Stimulated activated CD4-positive, alpha-beta T cell treated with anti-CD3 and anti-CD28 coated beads, Interleukin-1b, Interleukin-23, amount 100 ng/mL, for 24 hours (primary cell): ENCODE results near the gene ICA1L.

Source experiments
- DNase-seq, 4 experiments: peaks; one replicate each; pipeline ENCODE4 v3.0.0-alpha.2; 2020; ENCODE audit warnings: low read depth in 4 of 4, low spot score in 1 of 4

The ICA1L gene

DNA sequence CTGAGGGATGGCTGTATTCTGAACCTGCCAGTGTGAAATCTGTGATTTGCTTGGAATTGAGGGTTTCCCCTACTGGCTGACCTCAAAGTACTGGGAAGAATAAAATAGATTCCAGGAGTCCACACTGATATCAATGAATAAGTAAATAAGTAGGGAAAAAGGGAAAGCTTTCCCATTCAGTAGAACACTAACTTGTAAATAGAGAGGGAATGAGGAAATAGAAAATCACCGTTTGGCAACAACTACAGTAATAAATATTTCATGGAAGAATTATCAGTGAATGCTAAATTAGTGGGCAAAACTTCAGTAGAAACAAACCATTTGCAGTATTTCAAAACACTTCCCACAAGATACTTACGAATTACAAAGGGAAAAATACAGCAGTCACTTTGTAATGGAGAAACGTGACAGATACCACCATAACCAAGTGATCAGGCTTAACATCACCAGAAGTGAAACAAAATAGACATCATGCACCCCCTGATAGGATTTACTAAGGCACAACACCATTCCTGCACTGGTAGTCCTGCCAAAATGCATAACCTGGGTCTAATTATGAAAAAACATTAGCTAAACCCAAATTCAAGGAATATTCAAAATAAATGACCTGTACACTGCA, 88.5 kb downstream of the ICA1L start:
- DNase-seq: no peak

DNA sequence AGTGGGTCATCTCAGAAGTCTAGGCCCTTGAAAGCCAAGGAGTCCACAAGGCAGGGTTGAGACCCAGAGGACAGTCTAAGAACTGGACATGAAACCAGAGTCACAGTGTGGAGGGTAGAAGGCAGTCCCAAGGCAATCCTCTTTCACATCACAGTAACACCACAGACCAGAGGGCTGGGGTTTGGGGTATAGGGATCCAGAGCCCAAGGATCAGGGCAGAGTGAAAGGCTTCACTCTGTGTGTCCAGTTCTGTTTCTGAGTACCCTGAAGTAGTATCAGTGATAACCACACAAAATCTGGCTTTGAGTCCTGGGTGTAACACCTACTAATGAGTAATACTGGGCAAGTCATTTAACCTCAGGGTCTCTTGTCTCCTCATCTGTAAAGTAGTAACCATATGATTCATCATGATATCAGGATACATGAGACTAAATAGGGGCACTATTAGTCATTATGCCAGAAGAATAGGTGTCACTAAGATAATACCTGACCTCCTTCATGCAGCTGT, 91.0 kb downstream of the ICA1L start:
- no peak for DNase-seq

DNA sequence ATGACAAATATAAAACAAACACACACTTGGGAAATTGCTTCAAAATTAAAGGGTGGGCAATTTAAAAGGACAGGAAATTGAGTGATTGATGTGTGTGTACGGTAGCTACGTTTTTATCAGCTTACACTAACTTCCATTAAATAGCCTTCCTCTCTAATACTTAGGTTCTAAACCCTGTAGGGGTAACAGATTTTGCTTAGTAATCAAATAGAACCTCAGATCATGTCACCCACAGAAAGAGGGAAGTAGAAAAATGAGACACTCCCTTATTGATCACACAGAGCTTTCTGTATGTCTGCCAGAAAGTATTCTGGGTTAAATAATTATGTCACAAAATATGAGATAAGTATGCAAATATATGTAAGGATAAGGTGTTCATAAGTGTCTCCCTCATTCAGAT, 93.3 kb downstream of the ICA1L start:
- no peak for DNase-seq

DNA sequence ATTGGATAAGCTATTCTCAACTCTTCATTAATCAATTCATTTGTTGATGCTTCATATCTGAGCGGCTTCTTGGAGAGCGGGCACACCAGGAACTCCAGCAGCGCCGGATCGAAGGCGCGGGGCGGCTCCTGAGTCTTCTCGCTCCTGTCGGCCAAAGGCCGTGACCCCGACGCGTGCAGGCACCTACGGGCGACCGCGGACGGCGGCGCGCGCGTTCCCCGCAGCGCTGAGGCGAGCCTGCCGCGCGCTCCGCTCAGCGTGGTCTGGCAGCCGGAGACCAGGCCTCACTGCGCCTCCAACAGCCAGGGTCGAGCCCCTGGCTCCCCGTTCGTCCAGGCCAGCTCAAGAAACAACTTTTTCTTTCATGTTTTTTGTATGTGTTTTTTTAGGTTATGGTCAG, 97.5 kb downstream of the ICA1L start:
- no peak for DNase-seq

DNA sequence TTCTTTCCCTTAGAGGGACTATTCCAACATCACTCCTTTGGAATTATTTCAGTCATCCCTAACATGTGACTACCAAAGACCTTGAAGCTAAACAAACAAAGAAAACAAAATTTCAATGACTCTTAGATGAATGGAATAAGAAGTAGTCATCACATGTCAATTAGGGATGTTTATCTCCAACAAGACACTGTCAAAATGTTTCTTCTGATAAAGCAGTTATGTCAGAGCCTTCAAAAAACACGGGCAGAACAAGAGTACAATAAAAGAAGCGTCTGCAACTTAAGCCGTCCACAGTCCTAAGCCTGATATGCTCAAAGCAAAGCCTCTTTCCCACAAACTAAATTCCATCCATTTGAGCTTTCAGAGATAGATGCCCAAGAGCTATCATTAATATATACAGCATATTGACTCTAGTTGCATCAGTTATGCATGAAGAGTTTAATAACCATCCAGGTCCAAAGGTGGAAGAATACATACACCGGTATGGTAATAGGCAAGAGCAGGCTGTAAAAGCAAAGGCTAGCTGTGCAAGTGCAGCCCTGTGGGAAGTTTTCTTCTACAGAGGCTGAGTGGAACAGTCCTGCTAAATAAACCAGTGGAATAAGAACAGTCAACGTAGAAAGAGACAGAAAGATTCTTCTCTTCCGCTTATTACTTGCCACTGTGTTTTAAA, 98.1 kb downstream of the ICA1L start:
- DNase-seq: no peak

DNA sequence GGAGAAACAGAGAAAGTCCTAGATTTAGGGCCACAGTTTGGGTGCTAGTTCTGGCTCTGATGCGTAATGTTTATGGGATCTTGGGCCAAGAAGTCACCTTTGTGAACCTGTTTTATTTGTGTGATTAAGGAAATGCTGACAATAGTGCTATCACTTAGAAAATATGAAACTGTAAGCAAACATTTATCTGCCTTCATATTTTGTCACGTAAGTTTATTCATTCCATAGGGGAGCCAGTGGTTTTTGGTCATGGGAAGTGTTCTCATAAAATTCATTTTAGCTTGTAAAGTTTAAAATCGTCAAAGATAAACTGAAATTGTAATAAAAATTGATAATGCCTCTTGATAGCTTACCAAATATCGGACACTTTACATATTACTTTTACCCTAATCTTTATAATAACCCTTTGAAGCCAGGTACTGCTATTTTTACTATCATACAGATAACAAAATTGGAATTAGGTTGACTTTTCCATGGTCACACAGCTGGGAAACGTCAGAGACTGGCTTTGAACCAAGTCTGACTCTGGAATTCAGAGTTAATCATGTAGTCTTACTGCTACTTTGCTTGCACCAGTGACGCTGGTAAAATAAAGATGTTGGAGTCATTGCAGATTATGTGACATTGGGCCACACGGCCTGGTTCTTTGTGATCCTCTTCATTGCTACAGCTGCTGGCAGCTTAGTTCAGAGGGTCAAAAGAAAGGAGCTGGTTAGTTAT, 99.7 kb downstream of the ICA1L start:
- no peak for DNase-seq

DNA sequence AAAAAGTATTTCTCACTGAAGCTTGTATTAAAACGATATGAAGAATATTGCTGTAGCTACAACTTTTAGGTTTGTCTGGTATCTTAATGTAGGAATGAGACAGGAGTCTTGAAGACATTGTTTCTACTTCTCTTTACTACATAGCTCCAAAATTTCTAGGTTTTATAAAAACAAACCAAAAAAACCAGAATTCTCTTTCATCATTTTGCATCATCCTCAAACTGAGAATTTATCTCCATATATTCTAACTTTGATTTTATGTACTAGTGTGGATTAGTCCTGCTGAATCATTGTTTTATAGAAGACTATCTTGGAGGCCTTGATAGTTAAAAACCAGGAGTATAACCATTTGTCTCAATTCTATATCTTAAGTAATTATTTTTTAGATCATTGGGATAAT, 100.2 kb downstream of the ICA1L start:
- no peak for DNase-seq

DNA sequence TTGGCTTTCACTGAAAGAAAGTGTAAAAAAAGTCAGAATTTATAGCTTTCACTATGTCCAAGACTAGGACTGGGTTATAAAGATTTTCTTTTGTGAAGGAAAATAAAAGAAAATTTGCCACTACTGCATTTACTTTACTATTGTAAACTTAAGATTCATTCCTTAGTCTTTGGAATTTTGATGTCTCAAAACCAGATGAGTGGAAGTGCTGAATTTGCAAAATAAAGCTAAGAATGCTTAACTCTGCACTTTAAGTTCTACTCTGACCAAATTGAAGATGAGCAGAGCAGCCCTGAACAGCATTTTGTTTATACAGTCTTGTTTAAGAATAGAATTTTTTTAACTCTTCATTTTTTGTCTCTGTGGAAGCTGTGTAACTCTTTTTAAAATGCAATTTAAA, 102.4 kb downstream of the ICA1L start:
- DNase-seq: no peak

DNA sequence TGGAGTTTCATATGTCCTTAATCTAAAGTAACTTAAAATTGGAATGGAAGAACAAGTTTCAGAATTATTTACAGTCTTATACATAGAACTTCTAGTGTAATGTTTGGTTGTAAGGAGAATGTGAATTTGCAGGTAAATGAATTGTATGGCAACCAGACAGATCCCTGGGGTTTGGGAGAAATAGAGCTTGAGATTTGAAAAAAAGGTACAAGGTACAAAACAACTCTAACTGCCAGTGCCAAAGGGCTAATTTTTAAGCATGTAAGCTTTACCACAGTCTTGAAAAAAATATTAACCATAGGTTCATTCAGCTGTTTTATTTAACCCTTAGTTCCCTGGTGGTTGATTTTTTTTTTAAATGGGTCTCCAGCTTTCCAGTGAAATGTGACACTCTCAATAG, 103.3 kb downstream of the ICA1L start:
- DNase-seq: no peak

DNA sequence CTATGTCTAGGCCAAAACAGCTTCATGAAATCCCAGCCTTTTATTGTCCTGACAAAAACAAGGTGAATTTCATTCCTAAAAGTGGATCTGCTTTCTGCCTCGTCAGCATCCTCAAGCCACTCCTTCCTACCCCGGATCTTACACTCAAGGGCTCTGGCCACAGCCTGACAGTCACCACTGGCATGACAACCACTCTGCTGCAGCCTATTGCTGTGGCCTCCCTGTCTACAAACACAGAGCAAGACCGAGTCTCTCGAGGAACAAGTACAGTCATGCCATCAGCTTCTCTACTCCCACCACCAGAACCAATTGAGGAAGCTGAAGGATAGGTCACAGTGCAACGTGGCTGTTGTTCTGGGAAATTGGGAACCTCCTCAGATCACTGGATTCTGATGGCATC, 106.1 kb downstream of the ICA1L start:
- no peak for DNase-seq

DNA sequence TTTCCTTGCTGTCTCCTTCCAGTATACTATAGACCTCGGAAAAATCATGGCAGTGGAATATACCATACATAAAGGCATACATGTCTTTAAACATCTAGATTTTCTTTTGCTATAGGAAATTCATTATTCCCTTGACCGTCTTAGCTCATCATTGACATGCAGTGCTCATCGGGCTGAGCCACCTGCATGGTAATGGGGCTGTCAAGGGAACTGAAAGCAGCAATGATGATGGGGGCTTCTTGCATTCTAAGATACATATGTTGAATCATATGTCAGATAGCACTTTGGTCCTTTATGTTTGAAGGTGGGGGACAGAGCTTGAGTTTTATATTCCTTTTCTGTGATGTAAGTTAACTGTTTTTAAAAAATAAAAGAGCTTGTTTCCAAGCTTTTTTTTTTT, 106.6 kb downstream of the ICA1L start:
- no peak for DNase-seq

DNA sequence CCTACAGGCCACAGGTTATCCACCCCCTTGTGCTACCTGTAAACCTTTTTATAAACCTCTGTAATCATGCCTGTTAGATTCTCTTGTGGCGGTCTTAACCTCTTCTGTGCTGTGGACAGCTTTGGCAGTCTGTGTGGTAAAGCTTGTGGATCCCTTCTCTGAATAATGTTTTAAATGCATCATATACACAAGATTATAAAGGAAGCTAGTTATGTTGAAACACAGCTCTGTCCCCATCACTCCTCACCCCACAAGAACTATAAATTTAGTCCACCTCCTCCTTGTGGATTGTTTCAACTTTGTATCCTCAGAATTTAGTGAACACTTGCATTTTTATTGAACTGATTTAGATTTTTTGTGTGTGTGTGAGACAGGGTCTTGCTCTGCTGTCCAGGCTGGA, 107.7 kb downstream of the ICA1L start:
- DNase-seq: no peak

DNA sequence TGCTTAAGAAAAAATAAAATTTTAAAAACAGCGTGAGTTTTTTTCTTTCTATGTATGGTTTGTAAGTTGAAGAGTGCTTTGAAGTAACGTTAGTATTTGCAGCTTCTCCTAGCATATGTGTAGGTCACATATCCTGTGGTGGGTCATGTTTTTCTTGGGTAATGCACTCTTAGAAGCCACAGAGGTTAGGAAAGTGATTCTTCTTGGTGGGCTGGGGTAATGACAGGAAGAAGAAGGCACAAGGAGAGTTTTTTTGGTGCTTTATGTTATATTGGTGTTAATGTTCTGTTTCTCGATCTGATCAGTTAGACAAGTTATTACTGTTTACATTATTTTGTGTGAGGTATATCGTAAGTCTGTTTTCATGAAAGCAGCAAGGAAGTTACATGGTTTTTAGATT, 109.0 kb downstream of the ICA1L start:
- no peak for DNase-seq

DNA sequence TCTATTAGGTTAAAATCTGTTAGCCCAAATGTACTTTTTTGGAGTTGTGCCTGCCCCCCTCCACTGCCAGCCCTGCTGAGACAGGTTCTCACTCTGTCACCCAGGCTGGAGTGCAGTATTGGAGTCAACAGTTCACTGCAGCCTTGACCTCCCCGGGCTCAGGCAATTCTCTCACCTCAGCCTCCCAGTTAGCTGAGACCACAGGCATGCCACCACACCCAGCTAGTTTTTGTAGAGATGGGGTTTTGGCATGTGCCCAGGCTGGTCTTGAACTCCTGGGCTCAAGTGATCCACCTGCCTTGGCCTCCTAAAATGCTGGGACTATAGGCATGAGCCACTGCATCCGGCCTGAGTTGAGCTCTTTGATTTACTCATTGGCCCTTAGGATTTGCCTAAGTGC, 110.7 kb downstream of the ICA1L start:
- no peak for DNase-seq

DNA sequence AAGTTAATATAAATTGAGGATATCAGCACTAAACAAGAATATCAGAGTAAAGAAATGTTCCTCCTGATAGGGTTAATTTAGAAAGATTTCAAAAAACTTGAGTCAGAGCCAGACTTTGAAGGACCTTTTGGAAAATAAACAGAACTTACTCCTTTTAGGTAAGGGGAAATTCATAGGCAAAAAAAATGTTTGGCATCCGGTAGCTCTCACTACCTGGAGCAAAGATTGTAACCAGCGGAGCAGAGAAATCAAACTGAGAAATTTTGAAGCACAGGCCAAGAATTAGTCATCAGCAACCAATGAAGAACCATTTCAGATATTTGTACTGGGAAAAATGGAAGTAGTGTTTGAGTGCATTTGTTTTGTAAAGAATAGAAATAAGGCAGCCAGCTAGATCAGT, 113.0 kb downstream of the ICA1L start:
- DNase-seq: no peak

DNA sequence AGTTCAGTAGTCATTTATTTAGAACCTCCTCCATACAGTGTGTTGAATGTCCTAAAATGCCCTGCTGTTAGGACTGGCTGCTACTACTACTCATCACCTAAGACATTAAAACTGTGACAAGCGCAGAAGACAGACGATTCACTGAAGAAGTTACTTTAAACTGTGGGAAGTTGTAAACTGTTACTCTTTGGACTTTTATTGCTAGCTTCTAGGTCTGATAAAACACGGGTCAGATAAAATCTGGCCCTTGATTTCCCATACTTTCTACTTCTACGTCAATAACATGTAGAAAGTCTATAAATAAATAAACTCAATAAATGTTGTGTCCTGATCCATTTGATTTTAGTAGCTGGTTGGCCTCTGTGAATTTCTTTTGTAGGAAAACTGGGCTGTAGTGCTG, 113.4 kb downstream of the ICA1L start:
- DNase-seq: no peak

DNA sequence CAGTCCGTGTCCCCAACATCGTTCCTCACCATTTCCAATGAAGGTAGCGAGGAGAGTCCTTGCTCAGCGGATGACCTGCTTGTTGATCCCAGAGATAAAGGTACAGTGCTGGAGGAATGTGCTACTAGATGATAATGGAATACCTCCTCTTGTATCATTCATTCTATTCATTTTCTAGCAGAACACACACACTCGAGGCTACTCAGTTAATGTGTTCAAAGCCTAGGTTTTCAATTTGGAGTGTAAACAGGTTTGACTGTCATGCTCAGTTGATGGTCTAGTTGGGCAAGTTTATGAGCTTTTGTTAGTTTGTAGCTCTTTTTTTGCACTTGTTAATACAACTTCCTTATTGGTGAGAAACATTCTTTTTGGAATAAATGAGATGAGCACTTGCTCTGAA, 114.2 kb downstream of the ICA1L start:
- DNase-seq: no peak

DNA sequence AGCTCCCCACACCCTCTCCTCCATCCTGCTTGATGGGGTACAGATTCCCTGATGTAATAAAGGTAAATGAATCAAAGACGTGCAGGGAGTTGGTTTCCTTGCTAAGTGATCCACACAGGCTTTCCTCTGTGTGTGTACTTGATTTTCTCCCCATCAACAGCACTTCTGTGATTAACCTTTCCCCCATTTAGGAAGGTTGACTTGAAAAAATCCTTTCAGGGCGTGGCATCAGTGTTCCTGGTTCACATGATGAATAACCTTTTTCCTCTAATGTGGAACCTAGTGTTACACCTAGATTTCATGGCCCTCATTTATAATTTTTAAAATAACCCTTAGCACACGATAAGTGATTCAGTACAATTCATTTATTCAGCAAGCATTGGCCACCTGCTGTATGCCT, 115.0 kb downstream of the ICA1L start:
- no peak for DNase-seq

DNA sequence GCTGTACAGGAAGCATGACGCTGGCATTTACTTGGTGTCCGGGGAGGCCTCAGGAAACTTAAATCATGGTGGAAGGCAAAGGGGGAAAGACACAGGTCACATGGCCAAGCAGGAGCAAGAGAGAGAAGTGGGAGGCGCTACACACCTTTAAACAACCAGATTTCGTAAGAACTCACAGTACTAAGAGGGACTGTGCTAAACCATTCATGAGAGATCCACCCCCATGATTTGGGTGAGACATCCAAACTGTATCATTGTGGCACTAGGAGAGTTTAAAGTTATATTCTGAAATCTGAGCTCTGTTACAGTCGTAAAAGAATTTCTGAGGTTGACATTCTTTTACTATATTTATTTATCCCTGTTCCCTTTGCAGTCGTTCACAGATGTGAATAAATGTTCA, 116.6 kb downstream of the ICA1L start:
- DNase-seq: no peak

DNA sequence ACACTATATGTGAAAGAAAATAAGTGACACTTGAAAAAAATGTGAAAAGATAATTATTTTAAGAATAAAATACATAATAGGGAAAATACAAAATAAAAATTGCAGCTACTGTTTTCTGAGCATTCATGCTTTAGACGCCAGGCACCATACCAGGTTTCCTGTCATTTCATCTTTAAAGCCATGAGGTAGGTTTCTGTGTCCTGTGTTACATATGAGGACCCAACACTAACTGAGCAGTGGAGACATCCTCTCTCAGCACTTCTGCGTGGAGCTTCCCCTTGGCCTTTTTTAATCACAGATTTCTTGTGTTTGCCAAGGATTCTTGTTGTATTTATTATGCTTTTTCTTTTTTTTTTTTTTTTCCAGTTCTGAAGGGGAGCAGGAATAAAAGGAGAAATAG, 119.5 kb downstream of the ICA1L start:
- DNase-seq: no peak

DNA sequence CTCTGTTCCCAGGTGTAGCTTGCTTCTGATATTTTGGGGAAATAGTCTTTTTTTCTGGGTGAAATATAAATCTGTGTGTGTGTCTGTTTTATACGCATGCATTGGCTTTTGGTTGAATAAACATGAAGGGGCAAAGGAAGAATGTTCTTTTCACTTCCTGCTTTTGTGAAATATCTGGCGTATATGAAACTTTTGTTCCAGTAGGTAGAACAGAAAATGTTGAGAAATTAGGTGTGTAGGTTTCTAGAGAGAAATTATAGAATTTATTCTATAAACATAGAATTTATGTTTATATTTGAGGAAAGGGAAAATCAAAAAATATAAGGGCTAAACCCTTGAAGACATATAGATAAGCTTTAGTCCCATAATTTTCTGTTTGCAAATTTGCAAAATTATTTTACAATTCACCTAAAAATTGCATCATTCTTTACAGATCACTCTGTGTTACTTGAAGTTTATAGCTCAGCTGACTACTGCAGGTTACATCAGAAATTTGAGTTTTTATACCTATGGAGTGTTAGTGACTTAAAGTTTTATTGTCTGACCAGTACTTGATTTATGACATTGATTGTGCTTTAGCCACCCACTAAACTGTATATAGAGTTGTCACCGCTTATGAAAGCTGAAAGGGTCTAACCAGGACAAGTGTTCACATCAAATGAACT, 120.7 kb downstream of the ICA1L start:
- no peak for DNase-seq

DNA sequence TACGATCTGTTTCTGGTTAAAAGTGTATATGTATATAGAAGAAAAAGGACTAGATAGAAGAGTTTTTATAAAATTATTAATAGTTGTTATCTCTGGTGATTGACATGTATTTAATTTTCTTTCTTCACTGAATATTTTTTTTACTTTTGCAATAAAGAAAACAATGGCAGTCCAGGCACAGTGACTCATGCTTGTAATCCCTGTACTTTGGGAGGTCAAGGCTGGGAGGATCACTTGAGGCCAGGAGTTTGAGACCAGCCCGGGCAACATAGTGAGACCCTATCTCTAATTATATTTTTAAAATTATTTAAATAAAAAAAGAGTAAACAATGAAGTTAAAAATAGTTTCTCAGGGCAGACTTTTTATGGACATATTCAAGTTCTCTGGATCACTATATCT, 122.1 kb downstream of the ICA1L start:
- DNase-seq: no peak
